Lower leg skin (tissue), 3 donors: ENCODE data around the gene C16orf78.

ENCODE experiments used
- POLR2A ChIP-seq, 2 donors: fragments of 450-650 bp; IDR thresholded peaks; one replicate each; pipeline ENCODE4 v1.6.1; 2016 to 2017; ENCODE audit warnings: antibody characterized with exemption in 2 of 2, mild to moderate bottlenecking in 1 of 2, moderate library complexity in 1 of 2
- TF ChIP-seq, protein P1 (sequence below), 3 donors: fragments of 450-650 bp; IDR thresholded peaks; one replicate each; pipeline ENCODE4 v1.5.1; 2016; ENCODE audit warnings: antibody characterized with exemption in 3 of 3, mild to moderate bottlenecking in 3 of 3, moderate library complexity in 2 of 3

DNA sequence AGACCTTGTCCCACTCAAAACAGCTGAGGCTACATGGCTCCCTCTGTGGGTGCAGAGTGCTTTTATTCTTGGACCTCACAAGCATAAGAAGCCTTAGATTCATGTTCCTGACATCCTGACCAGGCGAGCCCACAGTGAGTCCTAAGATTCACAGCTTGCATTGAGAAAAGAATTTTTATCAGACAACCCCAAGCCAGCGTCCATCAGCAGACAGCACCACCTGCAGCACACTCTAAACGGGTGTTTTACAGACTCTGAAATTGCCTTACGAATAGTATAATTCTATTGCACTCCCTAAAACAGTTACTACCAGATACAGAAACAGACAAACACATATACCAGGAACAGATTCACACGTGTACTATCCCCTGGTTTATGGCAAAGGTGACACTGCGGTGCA, 31.9 kb downstream of the C16orf78 start:
- TF ChIP-seq, protein P1, sequence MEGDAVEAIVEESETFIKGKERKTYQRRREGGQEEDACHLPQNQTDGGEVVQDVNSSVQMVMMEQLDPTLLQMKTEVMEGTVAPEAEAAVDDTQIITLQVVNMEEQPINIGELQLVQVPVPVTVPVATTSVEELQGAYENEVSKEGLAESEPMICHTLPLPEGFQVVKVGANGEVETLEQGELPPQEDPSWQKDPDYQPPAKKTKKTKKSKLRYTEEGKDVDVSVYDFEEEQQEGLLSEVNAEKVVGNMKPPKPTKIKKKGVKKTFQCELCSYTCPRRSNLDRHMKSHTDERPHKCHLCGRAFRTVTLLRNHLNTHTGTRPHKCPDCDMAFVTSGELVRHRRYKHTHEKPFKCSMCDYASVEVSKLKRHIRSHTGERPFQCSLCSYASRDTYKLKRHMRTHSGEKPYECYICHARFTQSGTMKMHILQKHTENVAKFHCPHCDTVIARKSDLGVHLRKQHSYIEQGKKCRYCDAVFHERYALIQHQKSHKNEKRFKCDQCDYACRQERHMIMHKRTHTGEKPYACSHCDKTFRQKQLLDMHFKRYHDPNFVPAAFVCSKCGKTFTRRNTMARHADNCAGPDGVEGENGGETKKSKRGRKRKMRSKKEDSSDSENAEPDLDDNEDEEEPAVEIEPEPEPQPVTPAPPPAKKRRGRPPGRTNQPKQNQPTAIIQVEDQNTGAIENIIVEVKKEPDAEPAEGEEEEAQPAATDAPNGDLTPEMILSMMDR (IDR thresholded peaks at IDR 0.05): no peak
- no peak for TF ChIP-seq POLR2A (IDR thresholded peaks at IDR 0.05)
